HL-60 (cell line): ENCODE results near the gene DHRS7.

Experiments used
- CTCF ChIP-seq: IDR thresholded peaks from one replicate; pipeline ENCODE4 v1.5.1; 2011; ENCODE audit warnings: low read length, control low read depth, inconsistent platforms; ENCODE audit not compliant: insufficient read depth
- GABPA ChIP-seq: IDR thresholded peaks from 2 replicates; pipeline ENCODE4 v1.6.1; 2012; ENCODE audit warnings: low read depth
- POLR2AphosphoS5 ChIP-seq: IDR thresholded peaks from 2 replicates; pipeline ENCODE4 v1.6.1; 2012; ENCODE audit warnings: low read depth
- REST ChIP-seq: IDR thresholded peaks from 2 replicates; pipeline ENCODE4 v1.6.1; 2012; ENCODE audit warnings: low read depth; ENCODE audit not compliant: insufficient replicate concordance

GRCh38 chr14:60199321-60199720 is 34.1 kb upstream of the DHRS7 start:
- TF ChIP-seq CTCF: no peak
- TF ChIP-seq POLR2AphosphoS5: no peak
- TF ChIP-seq REST: no peak
- no peak for TF ChIP-seq GABPA
